Fibroblast of the aortic adventitia (primary cell): ENCODE data around the gene RDM1. TPM values are rescaled to one million over a fixed set of nuclear protein-coding genes. Genes with fewer than 3 reads are reported as not detected.

Experiments used
- DNase-seq: peaks from one replicate; pipeline ENCODE4 v3.0.0-alpha.2; 2010; ENCODE audit warnings: low read depth
- H3K4me3 ChIP-seq: 2 replicates; pipeline ENCODE4 v1.5.1; 2011; ENCODE audit warnings: low read depth, mild to moderate bottlenecking, control low read depth, low read length, moderate library complexity
- CTCF ChIP-seq: IDR thresholded peaks from 2 replicates; pipeline ENCODE4 v1.5.1; 2011; ENCODE audit warnings: mild to moderate bottlenecking, low read length, control low read depth, inconsistent platforms; ENCODE audit not compliant: insufficient read depth
- small RNA-seq: library from RNA; depleted of rRNA; stranded (forward); fragments of <200 nt; gene quantifications from one replicate; pipeline ENCODE3, GENCODE V24; 2012
- total RNA-seq: library from RNA; depleted of rRNA; stranded (reverse); fragments of >200 nt; gene quantifications from 2 replicates; pipeline ENCODE4 v1.2.3, GENCODE V29; 2012; ENCODE audit warnings: low replicate concordance

RDM1 gene
- total RNA-seq, 1 donor, result 0.45 TPM

DNA sequence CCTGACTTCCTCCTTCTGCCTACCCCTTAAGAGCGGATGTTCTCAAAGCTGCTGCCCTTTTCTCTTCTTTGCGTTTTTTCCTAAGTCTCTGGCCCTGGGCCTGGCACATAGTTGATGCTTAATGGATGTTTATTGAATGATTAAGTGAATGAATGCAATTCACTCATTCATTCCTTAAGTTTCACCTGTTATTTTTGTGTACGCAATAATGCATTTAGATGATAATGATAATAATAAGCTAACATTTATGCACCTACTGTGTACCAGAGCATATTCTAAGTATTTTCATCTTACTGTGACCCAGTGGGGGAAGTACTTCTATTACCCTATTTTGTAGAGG is 54.8 kb downstream of the RDM1 start:
- DNase-seq, result no peak
- no peak for TF ChIP-seq CTCF

DNA sequence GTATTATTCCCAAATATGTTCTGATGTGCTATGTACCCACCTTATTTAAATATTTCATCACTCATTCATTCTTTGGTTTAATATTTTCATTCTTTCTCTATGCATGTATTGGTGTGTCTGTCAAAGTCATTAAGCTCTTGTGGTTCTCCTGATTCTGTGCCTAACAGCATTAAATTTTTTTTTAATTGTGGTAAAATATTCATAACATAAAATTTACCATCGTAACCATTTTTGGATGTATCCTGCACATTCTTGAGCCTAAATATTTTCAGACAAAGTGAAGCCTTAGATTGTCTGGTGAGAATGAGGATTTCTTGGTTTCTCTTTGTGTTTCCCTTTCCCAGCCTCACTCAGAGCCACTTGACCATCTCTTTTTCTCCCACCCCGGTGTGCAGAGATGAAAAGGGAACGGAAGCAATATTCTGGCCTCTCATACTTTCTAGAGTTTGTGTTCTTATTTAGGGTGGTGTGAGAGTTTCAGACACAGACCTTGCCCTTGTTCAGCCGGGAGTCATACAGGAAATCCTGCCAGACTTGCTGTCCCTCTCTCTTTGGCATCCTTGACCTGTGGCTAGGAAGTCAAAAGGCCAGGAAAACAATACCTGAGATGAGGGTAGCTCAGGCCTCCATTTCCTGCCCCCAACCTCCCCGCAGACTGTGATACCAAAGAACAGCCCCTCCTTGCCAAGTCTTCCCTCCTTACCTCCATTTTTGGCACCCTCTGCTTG is 55.3 kb downstream of the RDM1 start:
- no peak for TF ChIP-seq CTCF
- no peak overlapping the region for H3K4me3 ChIP-seq
- DNase-seq, result no peak

More for the DNA sequence above, 54.8 kb downstream of the RDM1 start:
- no peak overlapping the region for H3K4me3 ChIP-seq

- no peak for TF ChIP-seq CTCF
- DNase-seq, result no peak
Observed at GRCh38 chr17:35872196-35872980, 58.2 kb downstream of the RDM1 start.

GRCh38 chr17:35870906-35871819 is 59.4 kb downstream of the RDM1 start:
- no peak for DNase-seq
- no peak overlapping the region for H3K4me3 ChIP-seq
- no peak for TF ChIP-seq CTCF

More at GRCh38 chr17:35872196-35872980, 58.2 kb downstream of the RDM1 start:
- H3K4me3 ChIP-seq, result no peak overlapping the region

GRCh38 chr17:35868737-35869136 is 61.8 kb downstream of the RDM1 start, which contains the start of gene HEATR9:
HEATR9 (minus strand) TSS chr17:35868891; CDS start chr17:35868742, 149 bp downstream.
- DNase-seq, result no peak
- no peak for TF ChIP-seq CTCF

More at GRCh38 chr17:35868737-35869136, 61.8 kb downstream of the RDM1 start, which contains the start of gene HEATR9:
- H3K4me3 ChIP-seq, result no peak within 1 kb of the TSS

Small RNAs within 50 kb of the gene (small RNA-seq; reads per million reads assigned to genes)
- gene RF00100, result 644 reads per million, percentile 99 among the genes with 10 or more reads in this experiment

Other genes starting within 250 kb of the RDM1 start
- 1.5 and 3.8 TPM in 2 replicates for gene RASL10B, start 199.1 kb downstream of the RDM1 start, total RNA-seq
- gene GAS2L2, start 177.5 kb downstream of the RDM1 start, total RNA-seq, result not detected in 2 replicates
- gene C17orf50, start 169.9 kb downstream of the RDM1 start, total RNA-seq, result not detected in 2 replicates
- gene MMP28, start 135.1 kb downstream of the RDM1 start, total RNA-seq, result 0.09 TPM in 1 of 2 replicates, not detected in the other
- 34.7 and 74.3 TPM in 2 replicates for gene TAF15, start 121.3 kb downstream of the RDM1 start, total RNA-seq
- 0.09 TPM in 1 of 2 replicates, not detected in the other for gene HEATR9, start 61.9 kb downstream of the RDM1 start, total RNA-seq
- not detected in 2 replicates for gene CCL5, start 50.4 kb downstream of the RDM1 start, total RNA-seq
- not detected in 2 replicates for gene LYZL6, start 12.9 kb upstream of the RDM1 start, total RNA-seq
- gene CCL16, start 50.7 kb upstream of the RDM1 start, total RNA-seq, result not detected in 2 replicates
- gene CCL14, start 56.0 kb upstream of the RDM1 start, total RNA-seq, result not detected in 2 replicates
- not detected in 2 replicates for gene CCL15, start 70.8 kb upstream of the RDM1 start, total RNA-seq
- gene CCL23, start 87.2 kb upstream of the RDM1 start, total RNA-seq, result not detected in 2 replicates
- not detected in 2 replicates for gene CCL18, start 133.5 kb upstream of the RDM1 start, total RNA-seq
- gene CCL3, start 159.4 kb upstream of the RDM1 start, total RNA-seq, result 0.18 TPM in 1 of 2 replicates, not detected in the other
- gene CCL4, start 173.1 kb upstream of the RDM1 start, total RNA-seq, result not detected in 2 replicates
- gene TBC1D3B, start 245.9 kb upstream of the RDM1 start, total RNA-seq, result 0.36 and 3.5 TPM in 2 replicates